HEK293 (cell line): ENCODE data around the gene CAPRIN2.

Experiments
- CTCF ChIP-seq: fragments of 450-650 bp; formaldehyde crosslinking; IDR thresholded peaks from 2 replicates; pipeline ENCODE4 v1.5.1; 2016; ENCODE audit warnings: missing biosample characterization, missing genetic modification characterization
- GLI4 ChIP-seq: fragments of 450-650 bp; formaldehyde crosslinking; IDR thresholded peaks from 2 replicates; pipeline ENCODE4 v1.5.1; 2016; ENCODE audit warnings: missing biosample characterization, missing genetic modification characterization
- RBAK ChIP-seq: fragments of 450-650 bp; formaldehyde crosslinking; IDR thresholded peaks from 2 replicates; pipeline ENCODE4 v1.5.1; 2016; ENCODE audit warnings: missing biosample characterization, missing genetic modification characterization
- ZBTB20 ChIP-seq: fragments of 450-650 bp; formaldehyde crosslinking; IDR thresholded peaks from 2 replicates; pipeline ENCODE4 v1.5.1; 2016; ENCODE audit warnings: missing biosample characterization, missing genetic modification characterization
- ZNF449 ChIP-seq: fragments of 450-650 bp; formaldehyde crosslinking; IDR thresholded peaks from 2 replicates; pipeline ENCODE4 v1.5.1; 2017; ENCODE audit warnings: missing biosample characterization, mild to moderate bottlenecking, missing genetic modification characterization, moderate library complexity
- ZNF501 ChIP-seq: fragments of 450-650 bp; formaldehyde crosslinking; IDR thresholded peaks from 2 replicates; pipeline ENCODE4 v1.5.1; 2016; ENCODE audit warnings: missing biosample characterization, missing genetic modification characterization
- ZNF549 ChIP-seq: fragments of 450-650 bp; IDR thresholded peaks from 2 replicates; pipeline ENCODE4 v1.5.1; 2018; ENCODE audit warnings: missing biosample characterization, missing genetic modification characterization, mild to moderate bottlenecking, inconsistent platforms, moderate library complexity
- ZSCAN30 ChIP-seq: fragments of 450-650 bp; IDR thresholded peaks from 2 replicates; pipeline ENCODE4 v1.5.1; 2018; ENCODE audit warnings: missing biosample characterization, mild to moderate bottlenecking, missing genetic modification characterization, moderate library complexity

GRCh38 chr12:30779178-30779577, 24.4 kb upstream of the CAPRIN2 start:
- TF ChIP-seq GLI4 (tag by site-specific recombination) (no peak), ZNF549 (no peak), ZSCAN30 (tag by site-specific recombination) (no peak), CTCF (no peak), ZNF501 (tag by site-specific recombination) (no peak), ZBTB20 (tag by site-specific recombination) (no peak), ZNF449 (no peak), RBAK (tag by site-specific recombination) (no peak)
